ENCODE data around the gene MEIS2.

The MEIS2 gene

DNA sequence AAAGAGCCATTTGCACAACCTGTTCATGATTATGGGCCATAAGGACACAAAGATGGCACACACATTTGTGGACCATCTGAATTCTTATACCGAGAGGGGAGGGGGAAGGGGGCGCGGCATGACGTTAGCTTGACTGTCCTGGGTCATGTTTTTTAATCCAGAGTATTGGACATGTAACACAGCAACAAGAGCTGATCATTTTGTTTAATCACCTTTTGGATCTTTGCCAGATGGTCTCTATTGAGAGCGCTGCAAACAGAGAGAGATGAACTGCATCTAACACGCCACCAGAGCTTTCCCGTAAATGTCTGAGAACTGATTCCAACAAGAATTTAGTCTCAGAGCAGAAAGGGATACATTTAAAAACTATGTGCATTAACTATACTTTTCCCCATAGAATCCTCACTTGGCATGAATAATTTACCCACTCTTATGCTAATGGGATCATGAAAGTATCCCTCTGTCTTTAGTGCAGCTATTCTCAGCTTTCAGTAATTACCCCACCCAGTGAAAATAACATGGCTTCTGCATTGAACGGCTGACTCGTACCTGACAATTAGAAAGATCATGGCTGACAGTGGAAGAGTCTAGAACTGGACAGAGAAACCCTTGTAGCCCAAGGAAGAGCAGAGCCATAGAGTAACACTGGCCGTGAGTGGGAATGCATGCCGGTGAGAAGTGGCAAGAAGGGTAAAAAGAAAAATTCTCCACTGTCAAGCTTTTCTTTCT is 22.6 kb downstream of the MEIS2 start:
- no peak for DNase-seq (ENCODE audit: low read depth in 4 of 4, low spot score in 1 of 4)

DNA sequence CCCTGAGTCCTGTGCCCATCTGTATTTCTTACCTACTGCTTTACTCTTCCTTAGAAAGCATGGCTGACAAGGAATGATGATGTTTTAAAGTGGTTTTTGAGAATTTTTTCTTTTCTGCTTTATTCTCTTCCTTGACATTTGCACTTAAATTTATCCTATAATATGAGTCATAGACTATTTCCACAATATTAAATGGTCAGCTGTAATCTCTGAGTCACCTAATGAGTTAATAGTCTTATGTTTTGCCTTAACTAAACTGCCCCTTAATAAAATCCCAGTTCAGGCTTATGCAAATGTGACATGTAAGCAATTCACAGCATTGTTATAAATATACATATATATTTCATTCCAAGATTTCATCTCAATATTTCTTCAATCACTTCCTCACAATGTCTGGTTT is 23.8 kb downstream of the MEIS2 start:
- DNase-seq (ENCODE audit: low read depth in 4 of 4, low spot score in 1 of 4), result no peak

DNA sequence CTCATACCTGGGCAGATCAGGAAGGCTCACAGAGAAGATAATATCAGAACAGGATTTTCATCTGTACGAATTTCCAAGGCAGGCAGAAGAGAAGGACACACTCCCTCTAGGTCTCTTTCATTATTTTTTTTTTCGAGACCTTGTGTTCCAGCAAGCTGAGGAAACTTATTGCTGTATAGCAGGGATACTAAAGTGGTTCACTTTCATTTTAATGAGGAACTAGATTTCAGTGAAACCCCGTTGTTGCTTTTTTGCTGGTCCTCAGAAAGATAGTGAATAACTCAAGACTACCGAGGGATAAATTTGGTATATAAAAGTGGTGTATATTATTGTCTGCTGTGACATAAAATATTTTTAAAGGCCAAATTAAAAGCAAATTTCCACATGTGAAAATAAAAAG is 24.6 kb downstream of the MEIS2 start:
- no peak for DNase-seq (ENCODE audit: low read depth in 4 of 4, low spot score in 1 of 4)

DNA sequence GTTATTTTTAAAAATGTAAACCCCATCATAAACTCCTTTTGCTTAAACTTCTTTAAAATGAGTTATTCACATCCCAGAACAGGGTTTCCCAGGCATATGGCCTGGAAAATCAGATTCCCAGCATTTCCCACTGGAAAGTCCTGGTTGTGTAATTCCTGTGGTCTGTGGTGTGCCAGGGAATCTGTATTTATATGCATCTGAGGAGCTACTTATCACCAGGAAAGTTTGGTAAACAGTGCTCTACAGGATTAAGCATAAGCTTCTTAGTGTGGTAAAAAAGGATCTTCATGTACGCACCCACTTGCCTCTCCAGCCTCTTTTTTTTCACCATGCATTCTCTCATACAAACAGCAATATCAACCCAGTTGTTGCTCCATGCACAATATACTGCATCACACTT is 28.2 kb downstream of the MEIS2 start:
- no peak for DNase-seq (ENCODE audit: low read depth in 4 of 4, low spot score in 1 of 4)

DNA sequence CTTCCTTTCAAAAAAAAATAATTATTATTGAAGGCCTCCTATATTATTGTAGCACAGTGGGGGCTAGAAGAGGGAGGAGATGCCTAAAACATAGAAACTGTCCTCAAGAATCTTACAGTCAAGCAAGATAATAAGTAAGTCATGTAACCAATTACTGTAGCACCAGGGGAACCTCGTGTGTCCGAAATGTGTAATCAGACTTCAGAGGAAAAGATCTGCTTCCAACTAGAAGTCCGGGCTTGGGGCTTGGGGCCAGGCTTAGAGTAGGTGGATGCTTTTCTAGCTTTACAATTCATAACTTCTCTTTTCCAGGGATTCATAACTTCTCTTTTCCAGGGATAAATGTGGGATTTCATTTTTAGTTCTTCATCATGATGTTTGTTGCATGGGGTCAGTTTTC is 29.2 kb downstream of the MEIS2 start:
- no peak for DNase-seq (ENCODE audit: low read depth in 4 of 4, low spot score in 1 of 4)

DNA sequence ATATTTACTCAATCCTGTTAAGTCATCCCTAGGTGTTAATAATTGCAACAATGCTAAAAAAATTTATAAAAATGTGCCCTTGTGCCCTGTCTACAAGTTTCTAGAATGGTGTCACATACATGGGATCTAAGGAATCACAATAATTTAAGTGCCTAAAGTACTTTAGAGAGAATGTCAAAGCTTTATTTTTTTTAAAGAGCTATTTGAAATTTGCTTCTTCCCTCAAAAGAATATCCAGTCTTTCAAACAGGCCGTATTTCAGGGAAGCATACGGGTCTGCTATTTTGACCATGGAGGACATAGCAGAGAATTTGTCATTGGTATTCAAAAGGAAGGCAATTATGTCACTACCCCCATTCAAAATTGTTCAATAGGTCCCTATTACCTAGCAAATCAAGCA is 29.7 kb downstream of the MEIS2 start:
- DNase-seq (ENCODE audit: low read depth in 4 of 4, low spot score in 1 of 4), result no peak

DNA sequence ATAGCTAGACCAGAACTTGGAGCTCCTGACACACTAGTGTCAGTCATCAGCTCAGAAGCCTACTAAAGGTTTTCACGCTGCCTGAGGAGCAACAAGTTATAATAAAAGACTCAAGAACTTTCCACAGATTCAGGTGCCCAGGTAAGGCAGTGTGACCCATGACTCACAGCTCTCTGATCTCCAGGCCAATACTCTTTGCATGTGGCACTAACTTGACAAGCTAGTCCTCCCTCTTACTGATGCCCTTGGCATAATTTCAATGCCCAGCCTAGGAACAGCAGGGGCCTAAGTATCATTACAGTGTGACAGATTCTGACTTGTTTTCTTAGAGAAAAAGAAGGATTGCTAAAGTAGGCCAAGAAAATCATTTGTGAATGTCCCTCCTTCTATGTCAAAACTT is 38.4 kb downstream of the MEIS2 start:
- no peak for DNase-seq (ENCODE audit: low read depth in 4 of 4, low spot score in 1 of 4)

DNA sequence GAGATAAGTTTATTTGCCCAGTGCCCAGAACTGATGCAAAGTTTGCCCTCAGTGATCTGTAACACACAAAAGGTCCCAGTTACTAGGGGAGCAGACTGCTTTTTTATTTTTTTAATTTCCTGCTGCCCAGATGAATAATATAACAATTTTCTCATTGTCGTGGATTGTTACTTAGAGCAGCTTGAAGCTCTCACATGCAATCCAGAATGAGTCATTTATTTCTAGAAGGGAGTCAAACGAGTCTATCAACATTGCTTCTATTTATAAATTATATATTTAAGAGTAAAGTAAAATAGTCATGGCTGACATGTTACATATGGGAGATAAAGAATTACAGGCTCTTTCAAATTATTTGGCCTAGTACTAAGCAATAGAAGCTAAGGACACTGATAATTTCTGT is 41.3 kb downstream of the MEIS2 start:
- no peak for DNase-seq (ENCODE audit: low read depth in 4 of 4, low spot score in 1 of 4)

DNA sequence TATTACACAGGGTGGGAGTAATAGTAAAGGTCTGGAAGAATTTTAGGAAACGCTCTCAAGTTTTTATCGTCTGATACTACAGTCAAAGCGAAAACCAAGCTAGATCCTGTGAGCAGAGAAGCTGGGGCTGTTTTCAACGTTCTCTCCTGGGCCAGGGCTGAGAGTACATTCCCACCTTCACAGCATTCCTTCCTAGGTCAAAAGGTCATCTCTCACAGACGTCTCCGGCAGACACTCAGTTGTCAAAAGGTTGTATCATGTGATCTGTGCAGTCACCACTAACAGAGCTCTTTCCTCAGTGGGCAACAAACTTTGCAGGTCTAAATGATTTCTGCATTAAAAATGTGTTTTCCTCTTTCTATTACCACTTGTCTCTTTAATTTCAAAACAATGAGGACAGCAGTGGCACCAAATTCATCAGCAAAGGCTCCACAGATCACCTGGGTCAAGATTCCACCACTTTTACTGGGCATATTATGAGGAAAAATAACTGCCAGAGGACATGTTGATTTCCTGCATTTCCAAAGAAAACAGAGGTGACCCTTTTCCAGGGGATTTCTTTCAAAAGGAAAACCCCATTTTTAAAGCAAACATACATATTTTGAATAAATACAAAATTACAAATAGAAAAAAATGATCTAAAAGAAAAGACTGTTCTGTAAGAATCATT is 41.9 kb downstream of the MEIS2 start:
- DNase-seq (ENCODE audit: low read depth in 4 of 4, low spot score in 1 of 4), result no peak

DNA sequence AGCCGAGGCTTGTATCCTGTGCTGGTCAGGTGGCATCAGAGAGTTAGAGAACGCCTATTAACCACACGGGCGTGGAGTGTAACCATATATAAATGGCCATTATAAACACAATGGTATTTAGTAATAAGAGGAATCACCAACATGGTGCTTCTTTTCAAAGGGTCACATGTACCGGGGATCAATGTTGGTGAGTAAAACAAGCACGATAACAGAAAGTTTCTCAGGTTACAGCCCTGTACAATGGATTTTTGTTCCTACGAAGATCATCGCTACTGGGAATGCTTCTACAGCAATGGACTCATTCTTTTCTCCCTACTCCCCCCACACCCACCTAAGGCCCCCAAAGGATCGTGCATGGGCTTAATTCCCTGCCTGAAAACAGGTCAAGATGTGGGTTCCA is 42.5 kb downstream of the MEIS2 start:
- no peak for DNase-seq (ENCODE audit: low read depth in 4 of 4, low spot score in 1 of 4)

DNA sequence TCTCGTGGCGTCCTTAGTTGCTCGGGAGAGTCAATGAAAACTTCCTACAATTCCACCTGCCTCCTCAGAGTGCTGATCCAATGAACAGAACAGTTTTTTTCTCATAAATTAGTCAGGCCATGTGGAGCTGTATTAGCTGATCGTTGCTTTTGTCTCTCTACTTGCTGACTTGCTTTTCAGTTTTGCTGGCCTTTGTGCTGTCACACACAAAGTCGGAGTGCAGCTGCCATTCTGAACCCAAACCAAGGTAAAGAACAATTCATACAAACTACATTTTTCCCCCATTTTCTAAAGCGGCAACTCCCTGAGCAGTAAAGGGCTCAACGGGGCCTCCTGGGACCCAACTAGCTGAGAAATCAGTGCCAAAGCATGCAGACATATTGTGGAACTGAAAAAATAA is 43.1 kb downstream of the MEIS2 start:
- no peak for DNase-seq (ENCODE audit: low read depth in 4 of 4, low spot score in 1 of 4)

DNA sequence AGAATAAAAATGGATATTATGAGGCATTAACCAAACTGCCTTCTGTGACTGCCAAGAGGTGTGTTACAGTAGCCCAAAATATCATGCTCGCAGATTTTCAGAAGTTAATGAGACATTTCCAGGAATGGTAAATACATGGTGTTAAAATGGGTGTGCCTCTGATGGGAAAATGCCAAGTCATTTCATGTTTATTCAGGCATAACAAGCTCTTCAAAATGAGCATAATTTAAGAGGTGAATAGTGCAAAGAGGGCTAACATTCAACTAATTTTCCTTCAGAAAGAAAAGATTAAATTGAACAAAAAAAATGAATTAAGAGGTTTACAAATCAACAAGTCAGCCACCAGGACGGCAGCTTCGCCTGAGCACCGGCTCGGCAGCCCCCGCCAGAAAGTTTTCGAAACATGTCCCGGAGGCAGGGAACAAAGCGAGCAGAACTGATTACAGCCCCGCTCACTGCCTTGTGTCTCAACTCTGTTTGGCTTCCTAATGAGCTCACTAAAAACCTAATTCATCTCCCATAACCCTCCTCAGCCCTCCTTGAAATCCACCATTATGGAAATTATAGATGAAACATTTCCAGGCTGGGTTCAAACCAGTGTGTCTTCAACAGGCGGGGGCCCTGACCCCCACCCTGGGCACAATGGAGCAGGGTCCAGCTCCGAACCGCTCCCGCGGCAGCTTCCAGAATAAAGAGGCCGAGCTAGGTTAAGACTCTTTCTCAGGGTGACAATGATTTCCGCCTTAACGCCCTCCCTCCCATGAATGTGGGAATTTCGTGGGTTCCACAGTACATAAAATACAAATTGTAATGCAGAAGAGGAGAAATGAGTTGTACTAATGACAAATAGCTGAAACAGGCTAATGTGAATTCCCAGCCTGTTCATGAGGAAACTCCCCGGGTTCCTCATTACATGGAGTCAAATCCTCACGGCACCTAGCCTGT is 43.9 kb downstream of the MEIS2 start:
- no peak for DNase-seq (ENCODE audit: low read depth in 4 of 4, low spot score in 1 of 4)

DNA sequence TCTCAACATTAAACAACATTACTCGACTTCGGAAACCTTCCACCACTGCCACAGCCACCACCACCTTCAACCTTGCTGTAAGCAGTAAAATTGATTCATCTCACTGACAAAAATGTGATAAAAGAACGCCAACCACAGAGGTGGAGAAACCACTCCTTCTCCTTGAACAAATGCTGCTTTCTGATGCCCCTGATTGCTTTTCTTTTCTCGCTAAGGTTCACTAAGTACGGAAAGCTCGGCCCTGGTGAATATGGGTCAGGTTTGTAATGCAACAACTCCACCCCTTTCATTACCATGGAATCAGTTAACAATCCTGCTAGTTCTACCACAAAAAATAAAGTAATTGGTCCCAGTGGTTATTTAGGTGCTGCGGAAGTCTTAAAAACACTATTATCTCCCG is 44.9 kb downstream of the MEIS2 start:
- DNase-seq (ENCODE audit: low read depth in 4 of 4, low spot score in 1 of 4), result no peak

DNA sequence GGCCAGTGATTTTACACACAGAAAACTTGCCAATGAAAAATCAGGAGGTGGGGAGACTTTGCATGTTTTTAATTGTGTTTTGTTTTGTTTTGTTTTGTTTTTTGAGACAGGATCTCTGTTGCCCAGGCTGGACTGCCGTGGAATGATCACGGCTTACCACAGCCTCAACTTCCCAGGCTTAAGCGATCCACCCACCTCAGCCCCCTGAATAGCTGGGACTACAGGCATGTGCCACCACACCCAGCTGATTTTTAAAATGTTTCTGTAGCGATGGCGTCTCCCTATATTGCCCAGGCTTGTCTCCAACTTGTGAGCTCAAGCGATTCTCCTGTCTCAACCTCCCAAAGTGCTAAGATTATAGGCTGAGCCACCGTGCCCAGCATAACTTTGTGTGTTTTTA is 46.0 kb downstream of the MEIS2 start:
- DNase-seq (ENCODE audit: low read depth in 4 of 4, low spot score in 1 of 4), result no peak

DNA sequence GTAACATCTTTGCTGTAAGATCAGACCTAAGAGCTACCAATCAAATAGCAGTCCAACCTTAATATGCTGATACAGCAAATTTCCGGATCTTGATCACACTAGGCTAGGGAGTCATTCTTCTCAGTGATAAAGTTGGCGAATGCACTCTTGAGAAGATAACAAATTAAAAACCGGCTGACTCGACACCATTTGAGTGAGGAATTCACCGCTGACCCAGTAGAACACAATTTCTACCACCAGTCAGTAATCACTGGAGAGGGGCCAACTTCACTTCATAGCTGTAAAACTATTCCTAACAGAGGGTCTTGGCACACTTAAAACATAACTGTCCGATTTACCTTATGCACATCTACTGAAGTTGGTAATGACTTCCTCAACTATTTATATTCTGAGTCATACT is 47.2 kb downstream of the MEIS2 start:
- DNase-seq (ENCODE audit: low read depth in 4 of 4, low spot score in 1 of 4), result no peak

DNA sequence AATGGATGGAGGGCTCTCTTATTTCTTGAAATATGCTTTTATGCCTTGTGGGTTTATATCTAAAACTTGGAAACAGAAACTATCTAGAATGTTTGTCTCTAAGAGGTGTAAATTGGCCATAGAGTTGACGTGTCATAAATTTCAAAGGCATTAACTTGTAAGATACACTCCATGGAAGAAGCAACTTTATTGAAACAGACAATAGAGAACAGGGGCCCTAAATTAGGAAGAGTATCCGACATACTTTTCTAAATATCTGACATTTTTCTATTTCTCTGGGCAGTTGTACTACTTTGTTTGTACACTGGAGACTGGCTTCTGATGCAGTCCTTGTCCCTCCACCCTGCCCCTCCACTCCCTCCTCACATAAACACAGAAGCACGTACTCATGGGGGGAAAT is 50.0 kb downstream of the MEIS2 start:
- DNase-seq (ENCODE audit: low read depth in 4 of 4, low spot score in 1 of 4), result no peak

DNA sequence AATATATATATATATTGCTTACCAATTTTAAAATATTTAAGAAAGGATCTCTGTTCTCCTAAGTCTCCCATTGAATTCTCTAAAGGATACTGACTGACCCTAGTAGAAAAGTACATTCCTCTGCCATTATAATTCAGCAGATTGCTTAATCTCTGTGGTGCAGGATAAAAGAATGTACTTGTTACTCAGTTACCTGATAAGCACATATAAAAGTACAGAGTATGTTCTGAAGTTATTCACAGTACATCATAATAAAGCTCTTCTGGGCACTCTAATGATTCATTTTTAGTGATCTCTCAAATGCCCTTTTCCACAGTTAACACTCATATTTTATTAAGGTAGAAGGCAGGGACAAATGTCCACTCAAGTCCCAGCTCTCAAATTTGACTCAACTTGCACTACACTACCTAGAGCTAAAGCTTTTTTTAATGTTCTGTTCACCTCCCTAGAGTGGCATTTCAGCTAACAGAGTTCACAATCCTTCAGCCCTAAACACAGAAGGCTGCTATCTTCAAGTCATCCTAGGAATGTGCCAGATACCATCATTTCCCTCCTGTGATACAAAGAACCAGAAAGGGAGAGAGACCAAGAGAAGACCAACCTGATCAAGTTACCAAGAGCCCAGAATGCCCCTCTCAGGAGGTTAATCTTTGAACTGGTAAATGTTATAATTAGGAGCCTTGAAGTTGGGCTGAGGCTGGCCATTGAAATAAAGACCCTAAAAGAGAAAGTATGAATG is 53.3 kb downstream of the MEIS2 start:
- no peak for DNase-seq (ENCODE audit: low read depth in 4 of 4, low spot score in 1 of 4)

DNA sequence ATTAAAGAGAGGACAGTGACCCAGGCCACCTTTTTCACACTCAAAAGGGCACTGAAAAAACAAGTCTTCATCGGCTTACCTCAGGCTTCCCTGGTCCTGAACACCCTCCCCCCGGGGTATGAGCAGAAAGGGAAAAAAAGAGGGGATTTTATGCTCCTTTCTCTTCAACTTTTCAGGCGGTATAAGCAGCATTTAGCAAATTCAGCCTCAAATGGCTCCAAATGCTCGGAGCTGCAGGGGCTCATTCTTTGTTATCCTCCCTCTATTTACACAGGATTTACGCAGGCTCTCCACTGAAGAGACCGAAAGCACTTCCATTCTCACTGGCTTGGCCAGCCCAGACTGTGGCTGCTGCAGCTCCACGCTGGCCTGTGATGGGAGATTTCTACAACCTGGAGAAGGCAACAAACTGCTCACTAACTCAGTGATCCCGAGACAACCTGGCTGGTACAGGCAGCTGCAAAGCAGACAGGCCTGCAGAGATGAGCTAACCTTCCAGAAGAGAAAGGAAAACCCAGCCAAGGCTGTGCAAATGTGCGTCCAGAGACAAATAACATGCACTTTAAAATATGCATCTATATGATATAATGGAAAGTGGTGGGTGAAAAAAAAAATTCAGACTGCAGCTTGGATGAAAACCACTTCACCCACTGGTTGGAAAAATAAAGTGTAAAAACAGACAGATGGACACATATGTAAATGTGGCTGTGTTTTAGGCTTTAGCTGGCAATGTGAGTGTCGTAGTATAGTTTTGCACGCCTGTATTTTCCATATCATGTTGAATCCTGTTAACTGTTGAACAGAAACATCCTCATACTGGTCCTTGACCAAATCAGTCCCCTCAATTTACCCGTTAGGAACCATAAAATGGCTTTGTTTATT is 54.2 kb downstream of the MEIS2 start:
- no peak for DNase-seq (ENCODE audit: low read depth in 4 of 4, low spot score in 1 of 4)

DNA sequence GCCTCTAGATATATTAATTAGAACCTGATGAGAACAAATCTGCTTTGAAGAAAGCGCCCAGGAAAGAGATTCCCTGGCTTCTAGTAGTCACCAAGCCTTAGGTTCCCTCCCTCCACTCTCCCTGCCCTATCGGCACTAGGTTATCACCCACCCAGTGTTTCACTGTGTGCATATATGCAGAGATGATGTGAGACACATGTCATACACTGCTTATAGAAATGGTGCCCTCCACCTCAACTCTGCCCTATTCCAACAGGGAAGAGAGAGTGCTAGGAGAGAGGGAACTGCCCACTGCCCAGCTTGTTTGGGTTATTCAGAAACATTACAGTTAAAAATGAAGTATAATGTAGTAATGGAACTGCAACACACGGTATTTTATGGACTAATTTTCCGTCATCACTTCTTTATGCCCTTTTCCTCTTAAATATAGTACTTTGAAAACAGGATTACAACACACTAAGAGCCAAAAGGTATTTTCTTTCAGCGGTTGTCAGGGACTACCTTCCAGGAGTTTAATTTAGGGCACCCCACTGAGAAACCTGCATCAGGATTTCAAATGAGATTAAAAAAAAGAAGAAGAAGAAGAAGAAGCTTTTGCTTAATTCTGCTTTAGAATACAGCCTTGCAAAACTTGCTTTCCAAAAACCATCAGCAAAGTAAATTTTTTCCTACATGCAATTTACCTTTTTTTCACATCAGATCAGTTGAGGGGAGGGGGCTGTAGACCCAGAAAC is 55.3 kb downstream of the MEIS2 start:
- no peak for DNase-seq (ENCODE audit: low read depth in 4 of 4, low spot score in 1 of 4)

DNA sequence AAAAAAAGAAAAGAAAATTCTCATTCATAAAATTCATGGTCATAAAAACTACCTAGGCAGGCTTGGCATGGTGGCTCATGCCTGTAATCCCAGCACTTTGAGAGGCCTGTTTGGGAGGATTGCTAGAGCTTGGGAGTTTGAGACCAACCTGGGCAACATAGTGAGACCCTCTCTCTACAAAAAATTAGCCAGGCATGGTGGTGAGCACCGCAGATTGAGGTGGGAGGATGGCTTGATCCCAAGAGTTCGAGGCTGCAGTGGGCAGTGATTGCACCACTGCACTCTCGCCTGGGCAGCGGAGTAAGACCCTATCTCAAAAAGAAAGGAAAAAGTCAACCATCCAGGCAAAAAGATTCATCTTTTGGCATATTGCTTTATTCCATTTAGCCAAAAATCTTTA is 58.5 kb downstream of the MEIS2 start:
- no peak for DNase-seq (ENCODE audit: low read depth in 4 of 4, low spot score in 1 of 4)

All from stimulated activated CD4-positive, alpha-beta T cell treated with anti-CD3 and anti-CD28 coated beads, Interleukin-1b, Interleukin-23, amount 100 ng/mL, for 24 hours (primary cell).